Thyroid gland (tissue), 4 donors: ENCODE data around the gene SYCE1. TPM values are rescaled to one million over a fixed set of nuclear protein-coding genes. Genes with fewer than 3 reads are reported as not detected.

Experiments used
- DNase-seq, 2 donors: peaks; one replicate each; pipeline ENCODE4 v3.0.0-alpha.2; 2019
- H3K27ac ChIP-seq, 3 donors: fragments of 200-600 bp; sonication (generic); 1 replicate in 2 of 3; 2 replicates in 1 of 3; pipeline ENCODE4 v1.5.1; 2016 to 2019; ENCODE audit warnings: mild to moderate bottlenecking in 1 of 3, moderate library complexity in 1 of 3
- H3K27me3 ChIP-seq: fragments of 200-600 bp; sonication (generic); one replicate; pipeline ENCODE4 v1.5.1; 2019
- H3K36me3 ChIP-seq, 2 donors: fragments of 200-600 bp; sonication (generic); one replicate each; pipeline ENCODE4 v1.5.1; 2016 to 2019
- H3K4me1 ChIP-seq, 2 donors: fragments of 200-600 bp; sonication (generic); one replicate each; pipeline ENCODE4 v1.5.1; 2017 to 2019
- H3K4me3 ChIP-seq, 3 donors: fragments of 200-600 bp; sonication (generic); replicated peaks in 1 of 3; 1 replicate in 2 of 3; 2 replicates in 1 of 3; pipeline ENCODE4 v1.5.1; 2016; ENCODE audit warnings: mild to moderate bottlenecking in 1 of 3
- H3K9me3 ChIP-seq: fragments of 200-600 bp; sonication (generic); one replicate; pipeline ENCODE4 v1.5.1; 2017
- CTCF ChIP-seq, 6 experiments: fragments of 200-600 bp in 3 of 6; fragments of 450-650 bp in 3 of 6; sonication (generic) in 3 of 6; IDR thresholded peaks; one replicate each; pipeline ENCODE4 v1.5.1; 2016 to 2019; ENCODE audit warnings: antibody characterized with exemption in 6 of 6, mild to moderate bottlenecking in 2 of 6, inconsistent platforms in 1 of 6, moderate library complexity in 1 of 6
- POLR2A ChIP-seq, 2 donors: fragments of 450-650 bp; IDR thresholded peaks; one replicate each; pipeline ENCODE4 v1.6.1; 2017; ENCODE audit warnings: antibody characterized with exemption in 2 of 2, mild to moderate bottlenecking in 2 of 2, moderate library complexity in 1 of 2
- WGBS, 2 donors: methylation state at CpG; one replicate each; pipeline ENCODE4 v1.1.5; 2017; 5-methylcytosine and 5-hydroxymethylcytosine counted together
- intact Hi-C: fragments of 100-400 bp; cut with DNase I; formaldehyde crosslinking; loops from one replicate; pipeline ENCODE4 v1.15.1; 2023
- total RNA-seq, 4 donors: library from RNA; depleted of rRNA; stranded (reverse); fragments of >200 nt; gene quantifications; one replicate each; pipeline ENCODE4 v1.2.3, GENCODE V29; 2016

SYCE1 gene
- total RNA-seq, 4 donors from 2014 or later: 1.0 to 6.4 TPM; not detected in 2

GRCh38 chr10:133528845-133529575 is 36.4 kb downstream of the SYCE1 start:
- no peak for TF ChIP-seq CTCF (IDR thresholded peaks at IDR 0.05)
- no peak for TF ChIP-seq POLR2A (IDR thresholded peaks at IDR 0.05)
- intact Hi-C loops: no loop called here
- H3K4me1 ChIP-seq: peaks cover 0 to 14% of the 10 kb centered on the region in 2 donors
- DNase-seq: no peak
- 2 to 39% methylated on average over 25 to 29 of the region's 37 CpGs for WGBS, 2 donors
- peaks cover 10% of the 10 kb centered on the region for H3K27me3 ChIP-seq
- H3K27ac ChIP-seq: no peak overlapping the region
- no peaks in the 10 kb centered on the region for H3K36me3 ChIP-seq
- no peaks in the 10 kb centered on the region for H3K9me3 ChIP-seq
- no peak overlapping the region for H3K4me3 ChIP-seq

- TF ChIP-seq POLR2A (IDR thresholded peaks at IDR 0.05): no peak
- no peak for TF ChIP-seq CTCF (IDR thresholded peaks at IDR 0.05)
- DNase-seq: no peak
- intact Hi-C loops: no loop called here
- no peak overlapping the region for H3K4me3 ChIP-seq
- no peaks in the 10 kb centered on the region for H3K36me3 ChIP-seq
- peaks cover 10% of the 10 kb centered on the region for H3K27me3 ChIP-seq
- 6 to 61% methylated on average over 23 to 31 of the region's 50 CpGs for WGBS, 2 donors
- H3K9me3 ChIP-seq: no peaks in the 10 kb centered on the region
- no peak overlapping the region for H3K27ac ChIP-seq
- peaks cover 0 to 14% of the 10 kb centered on the region in 2 donors for H3K4me1 ChIP-seq
Observed at GRCh38 chr10:133528296-133528844, 37.0 kb downstream of the SYCE1 start.

GRCh38 chr10:133527771-133528271 is 37.6 kb downstream of the SYCE1 start:
- peak in 1 of 2 donors; percentile 34 for DNase-seq
- WGBS, 2 donors: 0 to 53% methylated on average over 1 to 35 of the region's 51 CpGs
- no peaks in the 10 kb centered on the region for H3K9me3 ChIP-seq
- H3K4me3 ChIP-seq: no peak overlapping the region
- H3K27ac ChIP-seq: no peak overlapping the region
- H3K36me3 ChIP-seq: no peaks in the 10 kb centered on the region
- TF ChIP-seq CTCF (IDR thresholded peaks at IDR 0.05) (no peak), POLR2A (IDR thresholded peaks at IDR 0.05) (no peak)
- peaks cover 10% of the 10 kb centered on the region for H3K27me3 ChIP-seq
- intact Hi-C loops: no loop called here
- peaks cover 0 to 14% of the 10 kb centered on the region in 2 donors for H3K4me1 ChIP-seq

GRCh38 chr10:133526957-133527588 is 38.3 kb downstream of the SYCE1 start, which contains the start of gene CYP2E1:
Gene CYP2E1 (plus strand): TSS chr10:133527363. CDS start chr10:133527396, 33 bp downstream.
- DNase-seq: no peak
- TF ChIP-seq CTCF (IDR thresholded peaks at IDR 0.05) (no peak), POLR2A (IDR thresholded peaks at IDR 0.05) (no peak)
- 79 to 81% methylated on average over 15 to 16 of the region's 16 CpGs for WGBS, 2 donors
- Histone ChIP-seq H3K4me1 (peaks cover 0 to 14% of the 10 kb centered on the region in 2 donors), H3K9me3 (no peaks in the 10 kb centered on the region), H3K36me3 (no peaks in the 10 kb centered on the region), H3K27me3 (peaks cover 10% of the 10 kb centered on the region), H3K27ac (no peak within 1 kb of the TSS), H3K4me3 (no peak within 1 kb of the TSS)
- intact Hi-C loops: no loop called here
